ENCODE results near the gene MYRIP.

The MYRIP gene

GRCh38 chr3:39971559-39972031 is 162.2 kb downstream of the MYRIP start:
- Mint-ChIP-seq H3K27ac (no peak overlapping the region), H3K4me1 (ENCODE audit: low read depth in 2 of 2) (no peaks in the 10 kb centered on the region), H3K36me3 (ENCODE audit: insufficient read depth) (no peaks in the 10 kb centered on the region), H3K4me3 (no peak overlapping the region), H3K27me3 (peaks cover 0 to 11% of the 10 kb centered on the region in 2 donors), H3K9me3 (no peaks in the 10 kb centered on the region)
- no peak for DNase-seq
- no peak for ATAC-seq (replicated peaks)

- H3K27me3 Mint-ChIP-seq = peaks cover 0 to 11% of the 10 kb centered on the region in 2 donors
- H3K4me1 Mint-ChIP-seq (ENCODE audit: low read depth in 2 of 2) = no peaks in the 10 kb centered on the region
- DNase-seq = no peak
- H3K27ac Mint-ChIP-seq = no peak overlapping the region
- no peaks in the 10 kb centered on the region for H3K9me3 Mint-ChIP-seq
- H3K36me3 Mint-ChIP-seq (ENCODE audit: insufficient read depth) = no peaks in the 10 kb centered on the region
- H3K4me3 Mint-ChIP-seq = no peak overlapping the region
- ATAC-seq (replicated peaks) = no peak
Measured at GRCh38 chr3:39972508-39972907, 163.1 kb downstream of the MYRIP start.

GRCh38 chr3:39977058-39977794 is 167.8 kb downstream of the MYRIP start:
- peaks cover 0 to 11% of the 10 kb centered on the region in 2 donors for H3K27me3 Mint-ChIP-seq
- H3K27ac Mint-ChIP-seq = no peak overlapping the region
- no peaks in the 10 kb centered on the region for H3K36me3 Mint-ChIP-seq (ENCODE audit: insufficient read depth)
- H3K4me3 Mint-ChIP-seq = no peak overlapping the region
- ATAC-seq (replicated peaks) (no peak), DNase-seq (no peak)
- no peaks in the 10 kb centered on the region for H3K9me3 Mint-ChIP-seq
- H3K4me1 Mint-ChIP-seq (ENCODE audit: low read depth in 2 of 2) = no peaks in the 10 kb centered on the region

- Mint-ChIP-seq H3K27me3 (peaks cover 0 to 7% of the 10 kb centered on the region in 2 donors), H3K36me3 (ENCODE audit: insufficient read depth) (no peaks in the 10 kb centered on the region), H3K9me3 (no peaks in the 10 kb centered on the region), H3K4me1 (ENCODE audit: low read depth in 2 of 2) (no peaks in the 10 kb centered on the region), H3K27ac (no peak overlapping the region), H3K4me3 (no peak overlapping the region)
- ATAC-seq (replicated peaks) (no peak), DNase-seq (no peak)
Measured at GRCh38 chr3:39978308-39978707, 168.9 kb downstream of the MYRIP start.

- Mint-ChIP-seq H3K36me3 (ENCODE audit: insufficient read depth) (no peaks in the 10 kb centered on the region), H3K4me3 (no peak overlapping the region), H3K4me1 (ENCODE audit: low read depth in 2 of 2) (no peaks in the 10 kb centered on the region), H3K27ac (no peak overlapping the region), H3K9me3 (no peaks in the 10 kb centered on the region), H3K27me3 (no peaks in the 10 kb centered on the region)
- DNase-seq (no peak), ATAC-seq (replicated peaks) (no peak)
Measured at GRCh38 chr3:39980058-39980457, 170.6 kb downstream of the MYRIP start.

GRCh38 chr3:39980781-39981180 is 171.4 kb downstream of the MYRIP start:
- H3K36me3 Mint-ChIP-seq (ENCODE audit: insufficient read depth) = no peaks in the 10 kb centered on the region
- no peak for DNase-seq
- ATAC-seq (replicated peaks) = no peak
- no peak overlapping the region for H3K27ac Mint-ChIP-seq
- H3K4me3 Mint-ChIP-seq = no peak overlapping the region
- no peaks in the 10 kb centered on the region for H3K9me3 Mint-ChIP-seq
- no peaks in the 10 kb centered on the region for H3K27me3 Mint-ChIP-seq
- H3K4me1 Mint-ChIP-seq (ENCODE audit: low read depth in 2 of 2) = no peaks in the 10 kb centered on the region

- DNase-seq = no peak
- no peak overlapping the region for H3K27ac Mint-ChIP-seq
- H3K36me3 Mint-ChIP-seq (ENCODE audit: insufficient read depth) = no peaks in the 10 kb centered on the region
Measured at GRCh38 chr3:39981547-39982184, 172.3 kb downstream of the MYRIP start.

GRCh38 chr3:39982665-39983357 is 173.4 kb downstream of the MYRIP start:
- Mint-ChIP-seq H3K36me3 (ENCODE audit: insufficient read depth) (peaks cover 1% of the 10 kb centered on the region), H3K4me1 (ENCODE audit: low read depth in 2 of 2) (no peaks in the 10 kb centered on the region), H3K4me3 (no peak overlapping the region), H3K27ac (no peak overlapping the region), H3K27me3 (no peaks in the 10 kb centered on the region), H3K9me3 (peaks cover 0 to 6% of the 10 kb centered on the region in 2 donors)
- DNase-seq (no peak), ATAC-seq (replicated peaks) (no peak)

More at GRCh38 chr3:39981547-39982184, 172.3 kb downstream of the MYRIP start:
- H3K4me1 Mint-ChIP-seq (ENCODE audit: low read depth in 2 of 2) = no peaks in the 10 kb centered on the region
- no peaks in the 10 kb centered on the region for H3K9me3 Mint-ChIP-seq
- ATAC-seq (replicated peaks) = no peak
- H3K27me3 Mint-ChIP-seq = no peaks in the 10 kb centered on the region
- H3K4me3 Mint-ChIP-seq = no peak overlapping the region

GRCh38 chr3:39989746-39990145 is 180.3 kb downstream of the MYRIP start:
- no peak overlapping the region for H3K4me3 Mint-ChIP-seq
- no peak overlapping the region for H3K27ac Mint-ChIP-seq
- no peak for DNase-seq
- peaks cover 3% of the 10 kb centered on the region for H3K36me3 Mint-ChIP-seq (ENCODE audit: insufficient read depth)
- H3K27me3 Mint-ChIP-seq = peaks cover 6 to 14% of the 10 kb centered on the region in 2 donors
- ATAC-seq (replicated peaks) = no peak
- peaks cover 6% of the 10 kb centered on the region in 2 donors for H3K9me3 Mint-ChIP-seq
- H3K4me1 Mint-ChIP-seq (ENCODE audit: low read depth in 2 of 2) = no peaks in the 10 kb centered on the region

GRCh38 chr3:39990532-39990931 is 181.1 kb downstream of the MYRIP start:
- H3K36me3 Mint-ChIP-seq (ENCODE audit: insufficient read depth) = peaks cover 3% of the 10 kb centered on the region
- no peak overlapping the region for H3K4me3 Mint-ChIP-seq
- no peak for ATAC-seq (replicated peaks)
- H3K27me3 Mint-ChIP-seq = peaks cover 6 to 14% of the 10 kb centered on the region in 2 donors
- no peak overlapping the region for H3K27ac Mint-ChIP-seq
- no peak for DNase-seq
- H3K4me1 Mint-ChIP-seq (ENCODE audit: low read depth in 2 of 2) = no peaks in the 10 kb centered on the region
- peaks cover 6% of the 10 kb centered on the region in 2 donors for H3K9me3 Mint-ChIP-seq

- DNase-seq = no peak
- Mint-ChIP-seq H3K27ac (no peak overlapping the region), H3K36me3 (ENCODE audit: insufficient read depth) (no peaks in the 10 kb centered on the region), H3K4me3 (no peak overlapping the region), H3K4me1 (ENCODE audit: low read depth in 2 of 2) (no peaks in the 10 kb centered on the region), H3K27me3 (no peaks in the 10 kb centered on the region), H3K9me3 (no peaks in the 10 kb centered on the region)
- ATAC-seq (replicated peaks) = no peak
Measured at GRCh38 chr3:40008796-40009195, 199.4 kb downstream of the MYRIP start.

GRCh38 chr3:40009991-40010390 is 200.6 kb downstream of the MYRIP start:
- Mint-ChIP-seq H3K36me3 (ENCODE audit: insufficient read depth) (no peaks in the 10 kb centered on the region), H3K27ac (no peak overlapping the region), H3K4me3 (no peak overlapping the region), H3K4me1 (ENCODE audit: low read depth in 2 of 2) (no peaks in the 10 kb centered on the region), H3K27me3 (no peaks in the 10 kb centered on the region), H3K9me3 (no peaks in the 10 kb centered on the region)
- ATAC-seq (replicated peaks) = no peak
- DNase-seq = no peak

- Mint-ChIP-seq H3K27ac (no peak overlapping the region), H3K36me3 (ENCODE audit: insufficient read depth) (no peaks in the 10 kb centered on the region), H3K4me1 (ENCODE audit: low read depth in 2 of 2) (no peaks in the 10 kb centered on the region), H3K4me3 (no peak overlapping the region), H3K27me3 (peaks cover 8 to 10% of the 10 kb centered on the region in 2 donors), H3K9me3 (peaks cover 0 to 7% of the 10 kb centered on the region in 2 donors)
- DNase-seq (no peak), ATAC-seq (replicated peaks) (no peak)
Measured at GRCh38 chr3:40012381-40012780, 203.0 kb downstream of the MYRIP start.

Data from effector memory CD8-positive, alpha-beta T cell (primary cell).